DOHH2 (cell line): ENCODE measurements around the gene HYI.

Source experiments
- H3F3A ChIP-seq: fragments of 200-600 bp; sonication (generic), shearing (Covaris generic); 2 replicates; pipeline ENCODE4 v1.6.0; 2016; ENCODE audit warnings: antibody characterized with exemption, mild to moderate bottlenecking; ENCODE audit not compliant: control insufficient read depth, insufficient read depth
- H3K27ac ChIP-seq: fragments of 200-600 bp; sonication (generic); 2 replicates; pipeline ENCODE4 v1.5.1; 2014; ENCODE audit warnings: low read depth, mild to moderate bottlenecking, low read length, moderate library complexity
- H3K27me3 ChIP-seq: fragments of 200-600 bp; sonication (generic); 2 replicates; pipeline ENCODE4 v1.6.1; 2014; ENCODE audit warnings: mild to moderate bottlenecking, low read length, mixed read lengths; ENCODE audit not compliant: control insufficient read depth
- H3K36me3 ChIP-seq: fragments of 200-600 bp; sonication (generic); 2 replicates; pipeline ENCODE4 v1.6.1; 2014; ENCODE audit warnings: mild to moderate bottlenecking, low read length, moderate library complexity, mixed read lengths; ENCODE audit not compliant: control insufficient read depth
- H3K4me1 ChIP-seq: fragments of 200-600 bp; sonication (generic); 2 replicates; pipeline ENCODE4 v1.6.1; 2014; ENCODE audit warnings: mild to moderate bottlenecking, low read length, mixed read lengths; ENCODE audit not compliant: control insufficient read depth
- H3K4me2 ChIP-seq: fragments of 200-600 bp; sonication (generic); 2 replicates; pipeline ENCODE4 v1.6.0; 2014; ENCODE audit warnings: mild to moderate bottlenecking, low read length, moderate library complexity
- H3K4me3 ChIP-seq: fragments of 200-600 bp; sonication (generic); 2 replicates; pipeline ENCODE4 v1.5.1; 2014; ENCODE audit warnings: mild to moderate bottlenecking, low read length, mixed read lengths
- H3K79me2 ChIP-seq: fragments of 200-600 bp; sonication (generic); 2 replicates; pipeline ENCODE4 v1.6.1; 2014; ENCODE audit warnings: mild to moderate bottlenecking, low read length, mixed read lengths; ENCODE audit not compliant: control insufficient read depth
- H3K9me2 ChIP-seq: fragments of 200-600 bp; sonication (generic); replicated peaks from 2 replicates; pipeline ENCODE4 v1.6.1; 2014; ENCODE audit warnings: mild to moderate bottlenecking, low read length, mixed read lengths; ENCODE audit not compliant: control insufficient read depth
- H3K9me3 ChIP-seq: fragments of 200-600 bp; sonication (generic); 2 replicates; pipeline ENCODE4 v1.6.1; 2014; ENCODE audit warnings: antibody characterized with exemption, low read length, mixed read lengths; ENCODE audit not compliant: control insufficient read depth, insufficient read depth
- H4K20me1 ChIP-seq: fragments of 200-600 bp; sonication (generic); 2 replicates; pipeline ENCODE4 v1.6.0; 2014; ENCODE audit warnings: low read depth, mild to moderate bottlenecking, antibody characterized with exemption, low read length, moderate library complexity; ENCODE audit not compliant: control insufficient read depth, insufficient read depth
- EZH2phosphoT487 ChIP-seq: fragments of 200-600 bp; sonication (generic); IDR thresholded peaks from 2 replicates; pipeline ENCODE4 v1.6.1; 2017; ENCODE audit warnings: borderline replicate concordance, mild to moderate bottlenecking, antibody characterized with exemption, low read length, moderate library complexity, mixed read lengths
- TF ChIP-seq, protein P1 (sequence below): fragments of 200-600 bp; sonication (generic); IDR thresholded peaks from one replicate; pipeline ENCODE4 v1.5.1; 2014; ENCODE audit warnings: antibody characterized with exemption, mild to moderate bottlenecking, low read depth, low read length; ENCODE audit not compliant: poor library complexity, severe bottlenecking

The HYI gene

GRCh38 chr1:43405219-43405875 lies 48.4 kb downstream of the HYI start:
- Histone ChIP-seq H3F3A (no peaks in the 10 kb centered on the region), H4K20me1 (no peaks in the 10 kb centered on the region), H3K4me1 (no peaks in the 10 kb centered on the region), H3K4me2 (no peak overlapping the region), H3K79me2 (no peaks in the 10 kb centered on the region), H3K36me3 (peaks cover 52% of the 10 kb centered on the region), H3K27me3 (no peaks in the 10 kb centered on the region), H3K27ac (no peak overlapping the region), H3K4me3 (no peak overlapping the region), H3K9me2 (no peaks in the 10 kb centered on the region), H3K9me3 (no peaks in the 10 kb centered on the region)
- no peak for TF ChIP-seq EZH2phosphoT487
- TF ChIP-seq, protein P1, sequence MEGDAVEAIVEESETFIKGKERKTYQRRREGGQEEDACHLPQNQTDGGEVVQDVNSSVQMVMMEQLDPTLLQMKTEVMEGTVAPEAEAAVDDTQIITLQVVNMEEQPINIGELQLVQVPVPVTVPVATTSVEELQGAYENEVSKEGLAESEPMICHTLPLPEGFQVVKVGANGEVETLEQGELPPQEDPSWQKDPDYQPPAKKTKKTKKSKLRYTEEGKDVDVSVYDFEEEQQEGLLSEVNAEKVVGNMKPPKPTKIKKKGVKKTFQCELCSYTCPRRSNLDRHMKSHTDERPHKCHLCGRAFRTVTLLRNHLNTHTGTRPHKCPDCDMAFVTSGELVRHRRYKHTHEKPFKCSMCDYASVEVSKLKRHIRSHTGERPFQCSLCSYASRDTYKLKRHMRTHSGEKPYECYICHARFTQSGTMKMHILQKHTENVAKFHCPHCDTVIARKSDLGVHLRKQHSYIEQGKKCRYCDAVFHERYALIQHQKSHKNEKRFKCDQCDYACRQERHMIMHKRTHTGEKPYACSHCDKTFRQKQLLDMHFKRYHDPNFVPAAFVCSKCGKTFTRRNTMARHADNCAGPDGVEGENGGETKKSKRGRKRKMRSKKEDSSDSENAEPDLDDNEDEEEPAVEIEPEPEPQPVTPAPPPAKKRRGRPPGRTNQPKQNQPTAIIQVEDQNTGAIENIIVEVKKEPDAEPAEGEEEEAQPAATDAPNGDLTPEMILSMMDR: no peak

- Histone ChIP-seq H3K4me1 (no peaks in the 10 kb centered on the region), H3K36me3 (peaks cover 50% of the 10 kb centered on the region), H3K4me2 (no peak overlapping the region), H3K9me2 (no peaks in the 10 kb centered on the region), H3K27ac (no peak overlapping the region), H4K20me1 (no peaks in the 10 kb centered on the region), H3K27me3 (no peaks in the 10 kb centered on the region), H3F3A (no peaks in the 10 kb centered on the region), H3K4me3 (no peak overlapping the region), H3K79me2 (no peaks in the 10 kb centered on the region), H3K9me3 (no peaks in the 10 kb centered on the region)
- TF ChIP-seq, protein P1: no peak
- TF ChIP-seq EZH2phosphoT487: no peak
Measured at GRCh38 chr1:43404353-43404752, 49.4 kb downstream of the HYI start.

DNA sequence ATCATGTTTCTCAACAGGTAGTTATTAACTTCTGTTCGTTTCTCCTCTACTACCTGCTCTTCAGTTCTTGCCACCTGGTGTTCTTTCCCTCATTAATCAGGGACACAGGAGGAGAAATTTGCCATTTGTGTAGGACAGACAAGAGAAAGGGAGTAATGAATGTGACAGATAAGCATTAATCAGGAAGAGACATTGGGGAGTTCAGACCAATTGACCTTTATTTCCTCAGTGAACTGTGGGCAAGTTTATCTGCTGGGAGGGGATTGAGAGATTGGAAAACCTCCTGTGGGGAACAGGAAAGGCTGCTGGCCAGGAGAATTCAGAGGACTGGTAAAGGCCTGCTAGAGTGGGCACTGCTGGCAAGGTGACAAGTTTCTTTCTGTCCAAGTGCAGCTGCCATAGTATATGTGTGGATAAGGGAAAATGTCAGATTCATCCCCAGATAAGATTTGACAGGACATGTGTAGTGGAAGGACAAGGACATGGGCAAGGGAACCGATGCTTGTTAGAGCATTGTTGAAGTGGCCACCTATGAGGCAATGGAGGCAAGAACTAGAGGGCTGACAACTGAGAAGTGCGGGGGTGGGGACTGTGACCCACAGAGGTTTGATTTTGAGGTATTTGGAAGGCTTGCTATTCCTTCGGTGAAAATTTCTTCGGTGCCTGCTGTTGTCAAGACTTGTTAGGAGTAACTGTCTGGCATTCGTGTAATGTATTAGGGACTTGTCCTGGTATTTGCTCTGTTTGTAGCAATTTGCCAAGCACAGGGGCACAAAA lies 51.5 kb downstream of the HYI start:
- no peaks in the 10 kb centered on the region for H3K9me2 ChIP-seq
- H3K79me2 ChIP-seq: no peaks in the 10 kb centered on the region
- no peaks in the 10 kb centered on the region for H4K20me1 ChIP-seq
- H3K36me3 ChIP-seq: peaks cover 40% of the 10 kb centered on the region
- H3F3A ChIP-seq: no peaks in the 10 kb centered on the region
- no peak overlapping the region for H3K27ac ChIP-seq
- H3K4me3 ChIP-seq: no peak overlapping the region
- no peak overlapping the region for H3K4me2 ChIP-seq
- TF ChIP-seq, protein P1: no peak
- no peak for TF ChIP-seq EZH2phosphoT487
- no peaks in the 10 kb centered on the region for H3K27me3 ChIP-seq
- no peaks in the 10 kb centered on the region for H3K9me3 ChIP-seq
- no peaks in the 10 kb centered on the region for H3K4me1 ChIP-seq
